Coronary artery (tissue), 2 donors: ENCODE data around the gene LHFPL6.

ENCODE experiments used
- DNase-seq: peaks from one replicate; pipeline ENCODE4 v3.0.0-alpha.2; 2017; ENCODE audit warnings: low spot score
- H3K27ac ChIP-seq, 2 donors: fragments of 200-600 bp; sonication (generic); one replicate each; pipeline ENCODE4 v1.5.1; 2016 to 2019
- H3K4me3 ChIP-seq: fragments of 200-600 bp; sonication (generic); 2 replicates; pipeline ENCODE4 v1.5.1; 2016; ENCODE audit warnings: mild to moderate bottlenecking, moderate library complexity
- CTCF ChIP-seq: fragments of 200-600 bp; sonication (generic); IDR thresholded peaks from one replicate; pipeline ENCODE4 v1.5.1; 2019; ENCODE audit warnings: antibody characterized with exemption

Gene LHFPL6

GRCh38 chr13:39602614-39603366 lies at the start of gene LHFPL6:
TSS of gene LHFPL6 (minus strand) at chr13:39603193.
- peak; percentile 91 for DNase-seq
- TF ChIP-seq CTCF, result peak; percentile 5
- H3K4me3 ChIP-seq, result peak within 1 kb of the TSS; percentile 92

GRCh38 chr13:39646122-39646521 lies 43.1 kb upstream of the LHFPL6 start:
- TF ChIP-seq CTCF, result no peak
- H3K4me3 ChIP-seq, result no peak overlapping the region
- DNase-seq, result no peak
- no peak overlapping the region for H3K27ac ChIP-seq

More at GRCh38 chr13:39602614-39603366, at the start of gene LHFPL6:
- H3K27ac ChIP-seq, result peak within 1 kb of the TSS; percentile 80 to 94

- DNase-seq, result no peak
- Histone ChIP-seq H3K4me3 (no peak overlapping the region), H3K27ac (no peak overlapping the region)
- TF ChIP-seq CTCF, result no peak
Observed at GRCh38 chr13:39641645-39642044, 38.7 kb upstream of the LHFPL6 start.

- DNase-seq, result no peak
- no peak overlapping the region for H3K27ac ChIP-seq
- TF ChIP-seq CTCF, result no peak
- H3K4me3 ChIP-seq, result no peak overlapping the region
Observed at GRCh38 chr13:39637890-39638289, 34.9 kb upstream of the LHFPL6 start.

GRCh38 chr13:39635564-39635963 lies 32.6 kb upstream of the LHFPL6 start:
- TF ChIP-seq CTCF, result no peak
- Histone ChIP-seq H3K27ac (no peak overlapping the region), H3K4me3 (no peak overlapping the region)
- DNase-seq, result no peak

- DNase-seq, result no peak
- Histone ChIP-seq H3K4me3 (no peak overlapping the region), H3K27ac (no peak overlapping the region)
- no peak for TF ChIP-seq CTCF
Observed at GRCh38 chr13:39632994-39633393, 30.0 kb upstream of the LHFPL6 start.

GRCh38 chr13:39631307-39631706 lies 28.3 kb upstream of the LHFPL6 start:
- Histone ChIP-seq H3K4me3 (no peak overlapping the region), H3K27ac (no peak overlapping the region)
- no peak for DNase-seq
- no peak for TF ChIP-seq CTCF
